Neural cell (in vitro differentiated cells): ENCODE data around the gene ERC2. TPM values are rescaled to one million over a fixed set of nuclear protein-coding genes. Genes with fewer than 3 reads are reported as not detected.

Experiments
- H2AFZ ChIP-seq: fragments of 200-600, 300-800 bp; sonication (generic), shearing (Covaris generic); 2 replicates; pipeline ENCODE4 v1.6.0; 2014; ENCODE audit warnings: low read depth, mild to moderate bottlenecking, antibody characterized with exemption, low read length, moderate library complexity
- H3F3A ChIP-seq: fragments of 200-600 bp; shearing (Covaris generic); 2 replicates; pipeline ENCODE4 v1.6.1; 2016; ENCODE audit warnings: mild to moderate bottlenecking, moderate library complexity, mixed read lengths, antibody characterized with exemption, low read length; ENCODE audit not compliant: insufficient read depth, poor library complexity, severe bottlenecking
- H3K27ac ChIP-seq: fragments of 200-600, 300-800 bp; sonication (generic), shearing (Covaris generic); 2 replicates; pipeline ENCODE4 v1.5.1; 2014; ENCODE audit warnings: mild to moderate bottlenecking, low read length, moderate library complexity
- H3K27me3 ChIP-seq: fragments of 300-800, 200-600 bp; sonication (generic), shearing (Covaris generic); 2 replicates; pipeline ENCODE4 v1.6.0; 2014; ENCODE audit warnings: mild to moderate bottlenecking, low read depth, low read length, moderate library complexity; ENCODE audit not compliant: insufficient read depth
- H3K36me3 ChIP-seq: fragments of 300-800, 200-600 bp; sonication (generic), shearing (Covaris generic); 2 replicates; pipeline ENCODE4 v1.5.1; 2014; ENCODE audit warnings: mild to moderate bottlenecking, antibody characterized with exemption, low read length, moderate library complexity; ENCODE audit not compliant: insufficient read depth
- H3K4me2 ChIP-seq: fragments of 300-800, 200-600 bp; sonication (generic), shearing (Covaris generic); 2 replicates; pipeline ENCODE4 v1.6.0; 2014; ENCODE audit warnings: mild to moderate bottlenecking, low read length
- H3K4me3 ChIP-seq: fragments of 300-800, 200-600 bp; sonication (generic), shearing (Covaris generic); 2 replicates; pipeline ENCODE4 v1.5.1; 2014; ENCODE audit warnings: mild to moderate bottlenecking, low read length, moderate library complexity
- H3K79me2 ChIP-seq: fragments of 200-600 bp; shearing (Covaris generic); replicated peaks from 2 replicates; pipeline ENCODE4 v1.6.0; 2014; ENCODE audit warnings: mild to moderate bottlenecking, low read length, moderate library complexity; ENCODE audit not compliant: insufficient read depth
- H3K9ac ChIP-seq: fragments of 300-800, 200-600 bp; sonication (generic), shearing (Covaris generic); 2 replicates; pipeline ENCODE4 v1.6.1; 2016; ENCODE audit warnings: mild to moderate bottlenecking, low read length, mixed read lengths
- H3K9me2 ChIP-seq: fragments of 200-600 bp; shearing (Covaris generic); 2 replicates; pipeline ENCODE4 v1.6.1; 2016; ENCODE audit warnings: mild to moderate bottlenecking, low read length, mixed read lengths; ENCODE audit not compliant: insufficient read depth
- H3K9me3 ChIP-seq: fragments of 200-600, 300-800 bp; sonication (generic), shearing (Covaris generic); 2 replicates; pipeline ENCODE4 v1.6.1; 2016; ENCODE audit warnings: mild to moderate bottlenecking, mixed run types, low read length, moderate library complexity, mixed read lengths
- H4K20me1 ChIP-seq: fragments of 200-600 bp; shearing (Covaris generic); 2 replicates; pipeline ENCODE4 v1.6.1; 2016; ENCODE audit warnings: mild to moderate bottlenecking, mixed run types; ENCODE audit not compliant: insufficient read depth
- CTCF ChIP-seq: fragments of 450-650 bp; IDR thresholded peaks from 2 replicates; pipeline ENCODE4 v1.5.1; 2014; ENCODE audit warnings: antibody characterized with exemption, mild to moderate bottlenecking, moderate library complexity; ENCODE audit not compliant: poor library complexity, severe bottlenecking
- EP300 ChIP-seq: fragments of 450-650 bp; conservative IDR thresholded peaks from 2 replicates; pipeline ENCODE4 v1.6.1; 2014; ENCODE audit warnings: antibody characterized with exemption, mild to moderate bottlenecking, moderate library complexity; ENCODE audit not compliant: poor library complexity, severe bottlenecking
- EZH2 ChIP-seq: fragments of 200-600, 300-800 bp; shearing (Covaris generic), sonication (generic); IDR thresholded peaks from 2 replicates; pipeline ENCODE4 v1.6.1; 2014; ENCODE audit warnings: antibody characterized with exemption, low read length, borderline replicate concordance, mild to moderate bottlenecking; ENCODE audit not compliant: insufficient read depth, poor library complexity, severe bottlenecking
- MXI1 ChIP-seq: fragments of 450-650 bp; conservative IDR thresholded peaks from 2 replicates; pipeline ENCODE4 v1.6.1; 2014; ENCODE audit warnings: antibody characterized with exemption, mild to moderate bottlenecking; ENCODE audit not compliant: poor library complexity, severe bottlenecking
- POLR2AphosphoS5 ChIP-seq: IDR thresholded peaks from 2 replicates; pipeline ENCODE4 v1.6.1; 2012
- RAD21 ChIP-seq: fragments of 450-650 bp; conservative IDR thresholded peaks from 2 replicates; pipeline ENCODE4 v1.6.1; 2014; ENCODE audit warnings: antibody characterized with exemption, mild to moderate bottlenecking, moderate library complexity
- REST ChIP-seq: IDR thresholded peaks from 2 replicates; pipeline ENCODE4 v1.6.1; 2012; ENCODE audit warnings: borderline replicate concordance
- SMC3 ChIP-seq: fragments of 450-650 bp; conservative IDR thresholded peaks from 2 replicates; pipeline ENCODE4 v1.6.1; 2014; ENCODE audit warnings: antibody characterized with exemption, mild to moderate bottlenecking, moderate library complexity; ENCODE audit not compliant: poor library complexity
- TAF1 ChIP-seq: IDR thresholded peaks from 2 replicates; pipeline ENCODE4 v1.6.1; 2012; ENCODE audit warnings: low read depth
- polyA plus RNA-seq: library from polyadenylated mRNA; depleted of rRNA; stranded (reverse); fragments of >200 nt; gene quantifications from 2 replicates; pipeline ENCODE4 v1.2.3, GENCODE V29; 2014

Gene ERC2
- polyA plus RNA-seq, 1 donor from 2014 or later = 60.4 TPM

DNA sequence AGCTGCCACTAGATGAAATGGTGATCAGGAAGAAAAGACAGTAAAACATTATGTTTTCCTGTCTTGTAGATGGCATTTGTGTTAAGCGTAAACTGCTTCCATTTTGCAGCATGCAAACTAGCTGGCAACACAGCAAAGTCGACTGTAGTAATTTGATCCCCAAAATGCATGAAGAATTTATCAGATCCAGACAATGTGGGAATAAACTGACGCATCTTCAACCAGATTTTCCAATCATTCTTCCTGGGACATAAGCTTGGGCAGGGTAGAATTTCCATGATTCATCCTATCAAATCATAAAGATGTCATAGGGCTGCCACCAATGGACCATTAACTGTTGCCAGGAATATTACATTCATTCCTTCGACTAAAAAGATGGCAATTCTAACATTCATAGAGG is 260.3 kb downstream of the ERC2 start:
- H3F3A ChIP-seq = no peaks in the 10 kb centered on the region
- no peaks in the 10 kb centered on the region for H3K27me3 ChIP-seq
- TF ChIP-seq EZH2 = no peak
- TF ChIP-seq REST = no peak
- no peak for TF ChIP-seq MXI1
- no peak for TF ChIP-seq POLR2AphosphoS5
- no peak for TF ChIP-seq TAF1
- no peak for TF ChIP-seq SMC3
- no peak for TF ChIP-seq RAD21
- no peak for TF ChIP-seq CTCF
- TF ChIP-seq EP300 = no peak
- H3K9me3 ChIP-seq = no peaks in the 10 kb centered on the region
- no peaks in the 10 kb centered on the region for H3K9me2 ChIP-seq
- H3K79me2 ChIP-seq = no peaks in the 10 kb centered on the region
- H3K4me3 ChIP-seq = no peak overlapping the region
- no peak overlapping the region for H3K9ac ChIP-seq
- H3K36me3 ChIP-seq = no peaks in the 10 kb centered on the region
- H3K27ac ChIP-seq = no peak overlapping the region
- no peak overlapping the region for H3K4me2 ChIP-seq
- no peak overlapping the region for H2AFZ ChIP-seq
- no peaks in the 10 kb centered on the region for H4K20me1 ChIP-seq

DNA sequence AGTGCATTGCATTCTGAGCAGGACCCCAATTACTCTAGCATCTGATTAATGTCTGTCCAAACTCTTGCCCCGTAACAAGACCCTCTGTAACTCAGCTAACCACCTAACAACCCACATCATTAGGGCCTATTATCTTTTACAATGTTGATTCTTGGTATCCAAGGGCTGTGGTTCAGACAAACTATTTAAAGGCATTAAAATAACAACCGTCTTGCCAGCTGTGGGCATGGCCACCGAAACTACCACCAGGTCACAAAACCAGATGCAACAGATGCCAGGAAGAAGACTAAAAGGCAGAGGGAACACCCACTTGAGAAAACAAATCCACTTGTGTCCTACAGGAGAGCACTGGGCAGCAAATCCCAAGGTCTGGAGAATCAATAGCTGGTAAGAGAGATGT is 262.9 kb downstream of the ERC2 start:
- Histone ChIP-seq H3K36me3 (no peaks in the 10 kb centered on the region), H2AFZ (no peak overlapping the region), H3K4me2 (no peak overlapping the region), H3K9me2 (no peaks in the 10 kb centered on the region), H3K27ac (no peak overlapping the region), H3K27me3 (no peaks in the 10 kb centered on the region), H3K4me3 (no peak overlapping the region), H3K9ac (no peak overlapping the region), H3F3A (no peaks in the 10 kb centered on the region), H3K79me2 (no peaks in the 10 kb centered on the region), H4K20me1 (no peaks in the 10 kb centered on the region), H3K9me3 (no peaks in the 10 kb centered on the region)
- TF ChIP-seq MXI1 = no peak
- TF ChIP-seq POLR2AphosphoS5 = no peak
- TF ChIP-seq SMC3 = no peak
- no peak for TF ChIP-seq RAD21
- TF ChIP-seq TAF1 = no peak
- TF ChIP-seq REST = no peak
- no peak for TF ChIP-seq EZH2
- TF ChIP-seq CTCF = no peak
- no peak for TF ChIP-seq EP300
